Activated CD4-positive, alpha-beta T cell treated with anti-CD3 and anti-CD28 coated beads for 48 hours (primary cell): ENCODE results near the gene VTI1A.
"Not testable (repeated sequence)": the region's sequence is repeated elsewhere in the genome, so short reads cannot be mapped to it uniquely, and the experiment has no call there.

Source experiments
- DNase-seq: peaks from one replicate; pipeline ENCODE4 v3.0.0-alpha.2; 2020

VTI1A gene

DNA sequence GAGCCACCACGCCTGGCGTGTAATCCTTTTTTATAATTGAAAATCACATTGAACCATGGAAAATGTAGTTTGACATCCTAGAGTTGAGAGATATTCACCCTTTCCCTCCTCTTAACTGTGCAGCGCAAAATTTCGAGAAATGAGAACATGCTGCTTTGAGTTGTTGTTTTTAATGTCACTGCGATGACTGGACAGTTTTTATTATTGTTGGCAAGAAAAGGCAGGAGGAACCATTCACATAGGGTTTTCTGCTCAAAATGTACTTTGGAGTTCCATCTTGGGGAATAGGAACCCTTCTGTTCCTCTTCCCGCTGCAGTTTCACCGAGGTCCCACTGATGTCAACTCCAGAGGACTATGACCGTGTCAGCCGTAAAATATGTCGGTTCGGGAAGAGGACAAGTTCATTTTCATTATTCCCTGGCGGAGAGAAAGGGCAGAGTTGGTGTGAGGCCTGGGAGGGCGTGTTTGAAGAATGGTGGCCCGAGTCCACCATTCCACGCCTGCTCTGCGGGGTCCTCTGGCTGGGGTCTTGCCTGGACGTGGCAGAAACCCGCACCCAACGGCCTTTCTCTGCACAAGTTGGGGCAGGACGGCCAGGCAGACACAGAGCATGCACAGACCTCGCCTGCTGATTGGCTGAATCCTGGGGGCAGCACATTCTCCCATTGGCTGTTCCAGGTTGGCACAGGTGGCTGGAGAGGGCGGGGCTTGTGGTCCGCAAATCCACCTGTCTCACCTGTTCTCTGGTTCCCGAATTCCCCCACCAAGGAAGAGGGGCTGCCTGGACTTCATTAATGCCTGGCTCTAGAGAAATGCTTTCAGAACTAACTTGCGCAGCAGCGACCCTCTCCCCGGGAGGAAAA lies 397.9 kb downstream of the VTI1A start:
- DNase-seq: no peak

DNA sequence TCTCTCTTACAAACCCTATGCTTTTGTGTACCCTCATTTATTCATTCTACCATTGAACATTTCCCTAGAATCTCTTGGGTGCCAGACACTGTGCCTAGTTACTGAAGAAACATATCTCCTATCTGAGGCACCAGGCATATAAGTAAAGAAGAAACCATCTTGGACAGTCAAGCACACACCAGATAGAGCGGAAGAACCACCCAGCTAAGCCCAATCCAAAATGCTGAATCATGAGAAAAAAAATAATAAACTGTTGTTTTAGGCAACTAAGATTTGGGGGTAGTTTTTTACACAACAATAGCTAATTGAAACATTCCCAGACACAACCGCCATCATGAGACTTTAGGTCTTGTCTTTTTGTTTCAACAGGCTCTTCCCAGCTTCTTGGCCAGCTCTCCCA lies 400.8 kb downstream of the VTI1A start:
- no peak for DNase-seq

DNA sequence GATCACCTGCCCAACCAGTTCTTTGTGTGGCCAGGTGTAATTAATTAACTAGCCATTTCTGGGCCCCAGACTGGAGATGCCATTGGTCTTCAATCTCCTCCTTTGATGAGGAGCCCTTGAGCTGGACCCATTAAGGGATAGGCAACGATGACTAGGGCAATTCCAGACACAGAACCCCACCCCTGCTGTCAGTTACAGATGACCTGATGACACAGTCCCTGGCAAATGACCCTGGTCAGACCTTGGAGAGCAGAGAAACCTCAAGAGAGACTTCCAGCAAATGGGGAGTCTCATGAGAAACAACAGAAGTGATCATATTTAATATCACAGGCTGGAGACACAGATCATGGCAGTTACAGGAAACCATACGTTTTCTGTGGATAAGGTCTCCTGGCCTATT lies 401.2 kb downstream of the VTI1A start:
- no peak for DNase-seq

DNA sequence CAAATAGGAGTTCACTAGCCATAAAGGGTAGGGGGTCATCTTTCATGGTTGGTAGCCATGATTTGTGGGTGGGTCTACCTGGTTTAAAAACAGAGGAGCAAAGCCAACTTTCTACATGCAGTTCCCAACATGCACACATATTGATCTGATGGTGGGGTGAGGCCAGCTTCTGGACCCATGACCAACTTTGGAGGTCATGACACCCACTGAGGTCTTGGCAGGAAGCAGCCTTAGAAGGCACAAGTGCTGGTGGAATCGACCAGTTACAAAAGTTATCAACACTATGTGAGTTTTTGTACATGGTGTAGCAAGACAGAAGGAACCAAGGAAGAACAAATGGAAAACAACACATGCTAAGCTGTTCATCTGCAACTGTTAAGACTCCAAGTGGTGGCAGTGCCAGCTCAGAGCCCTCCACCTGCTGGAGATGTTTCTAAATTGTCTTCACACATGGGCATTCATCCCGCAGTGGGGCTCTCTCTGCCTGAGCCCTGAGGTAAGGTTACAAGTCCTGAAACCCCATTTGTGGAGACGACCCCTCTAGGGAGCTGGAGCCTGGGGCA lies 401.9 kb downstream of the VTI1A start:
- no peak for DNase-seq

DNA sequence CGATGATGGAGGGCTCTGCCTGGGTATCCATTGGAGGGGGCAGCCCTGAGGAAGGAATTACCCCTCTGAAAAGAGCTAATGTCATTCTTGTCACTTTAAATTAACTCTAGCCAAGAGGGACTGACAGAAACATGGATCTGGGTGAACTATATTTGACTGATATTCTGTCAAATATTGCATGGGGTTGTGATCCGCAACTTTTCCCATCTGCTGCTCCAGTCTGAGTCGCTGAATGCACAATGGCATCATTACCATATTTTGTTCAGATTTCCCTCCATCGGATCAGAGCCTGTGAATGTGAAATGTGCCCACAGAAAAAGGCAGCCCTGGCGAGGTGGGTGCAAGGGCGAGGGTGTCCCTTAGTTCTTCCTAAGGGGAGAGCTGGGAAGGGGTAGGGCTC lies 402.5 kb downstream of the VTI1A start:
- DNase-seq: no peak

DNA sequence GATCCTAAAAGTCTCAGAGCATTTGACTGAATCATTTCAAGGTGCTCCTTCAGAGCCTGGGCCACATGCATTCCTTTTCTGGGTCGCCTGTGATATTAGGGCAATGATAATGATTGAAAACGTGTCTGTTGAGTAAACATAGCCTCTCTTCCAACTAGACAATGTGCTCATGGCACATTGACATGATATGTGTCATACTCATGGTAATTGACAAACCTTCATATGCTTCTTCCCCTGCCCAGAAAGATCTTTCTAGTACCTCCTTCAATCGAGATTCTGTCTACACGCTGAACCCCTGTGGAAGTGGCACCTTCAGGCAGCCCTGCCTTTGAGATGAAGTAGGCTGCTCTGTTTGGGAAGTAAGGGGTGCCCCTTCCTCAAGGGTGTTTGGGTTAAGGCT lies 404.2 kb downstream of the VTI1A start:
- DNase-seq: no peak

DNA sequence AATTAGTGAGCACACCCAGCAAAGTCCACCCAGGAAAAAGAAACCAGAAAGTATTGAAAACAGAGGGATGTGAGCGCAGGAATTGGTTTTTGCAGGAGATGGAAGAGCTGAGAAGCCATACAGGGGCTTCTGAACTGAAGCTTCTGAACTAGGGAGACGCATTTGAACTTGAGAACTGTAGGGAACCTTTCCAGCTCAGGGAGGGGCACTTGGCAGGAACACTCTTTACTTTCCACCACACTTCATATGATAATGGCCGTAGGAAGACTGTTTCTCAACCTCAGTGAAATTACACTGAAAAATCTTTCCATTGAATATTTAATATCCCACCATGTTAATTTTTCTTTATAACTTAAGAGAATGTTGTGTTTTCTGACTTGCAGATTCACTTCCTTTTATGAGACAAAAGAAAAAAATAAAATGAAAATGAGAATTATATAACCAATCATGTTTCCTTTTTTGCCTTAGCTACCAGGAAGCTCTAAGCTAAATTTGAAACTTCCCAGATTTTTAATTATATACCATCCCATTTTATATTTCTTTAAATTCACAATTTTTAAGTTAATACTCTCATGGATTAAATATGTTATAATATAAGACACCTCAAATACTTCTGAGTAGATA lies 404.7 kb downstream of the VTI1A start:
- no peak for DNase-seq

DNA sequence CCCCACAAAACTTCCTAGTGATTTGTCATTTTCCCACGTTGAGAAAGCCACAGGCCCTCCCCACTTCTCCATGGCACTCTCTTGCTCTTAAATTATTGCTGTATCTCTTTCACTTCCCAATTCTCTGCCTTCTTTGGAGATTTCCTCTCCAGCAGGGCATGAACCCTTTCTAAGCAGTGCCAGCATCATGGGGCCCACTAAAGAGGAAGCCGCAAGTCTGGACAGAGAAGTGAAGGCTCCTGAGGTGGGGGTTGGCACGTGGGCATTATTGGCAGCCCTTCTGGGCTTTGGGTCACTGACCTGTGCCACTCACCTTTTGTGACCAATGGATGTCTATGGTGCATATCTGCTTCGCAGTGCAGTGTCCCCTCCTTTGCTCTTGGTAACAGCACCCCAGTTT lies 405.3 kb downstream of the VTI1A start:
- no peak for DNase-seq

DNA sequence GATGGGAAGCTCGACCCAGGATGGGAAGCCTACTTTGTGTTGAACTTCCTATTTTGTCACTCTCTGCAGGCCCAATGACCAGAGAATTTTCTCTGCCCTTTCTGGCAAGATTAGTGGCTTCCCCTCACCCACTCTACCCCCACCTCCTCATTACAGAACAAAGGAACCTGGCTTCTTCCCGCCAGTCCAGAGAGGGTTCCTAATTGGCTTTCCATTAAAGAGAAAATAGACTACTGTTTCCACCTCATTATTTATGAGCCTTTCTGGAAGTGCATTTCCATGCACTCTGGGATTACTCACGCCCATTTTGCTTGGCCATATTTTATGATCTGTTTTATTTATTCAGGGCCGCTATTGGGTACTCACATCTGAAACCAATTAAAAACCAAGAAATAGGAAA lies 408.1 kb downstream of the VTI1A start:
- no peak for DNase-seq

DNA sequence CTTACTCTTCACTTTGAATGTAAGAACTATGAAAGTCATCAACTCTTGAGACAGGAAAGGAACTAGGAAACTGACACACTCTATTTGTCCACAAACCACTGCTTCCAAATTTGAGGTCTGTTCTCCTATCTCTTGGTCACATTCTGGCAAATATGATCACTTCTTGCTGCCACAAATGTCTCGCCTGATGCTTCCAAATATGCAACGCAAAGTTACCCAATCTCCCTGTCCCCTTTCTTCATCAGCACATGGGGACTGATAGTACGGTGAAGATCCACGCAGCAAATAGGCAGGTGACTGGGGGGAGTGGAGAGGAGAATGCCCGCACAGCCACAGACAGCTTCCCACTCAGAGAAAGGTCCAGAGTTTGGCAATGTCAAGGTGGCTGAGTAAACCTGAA lies 410.5 kb downstream of the VTI1A start:
- no peak for DNase-seq

DNA sequence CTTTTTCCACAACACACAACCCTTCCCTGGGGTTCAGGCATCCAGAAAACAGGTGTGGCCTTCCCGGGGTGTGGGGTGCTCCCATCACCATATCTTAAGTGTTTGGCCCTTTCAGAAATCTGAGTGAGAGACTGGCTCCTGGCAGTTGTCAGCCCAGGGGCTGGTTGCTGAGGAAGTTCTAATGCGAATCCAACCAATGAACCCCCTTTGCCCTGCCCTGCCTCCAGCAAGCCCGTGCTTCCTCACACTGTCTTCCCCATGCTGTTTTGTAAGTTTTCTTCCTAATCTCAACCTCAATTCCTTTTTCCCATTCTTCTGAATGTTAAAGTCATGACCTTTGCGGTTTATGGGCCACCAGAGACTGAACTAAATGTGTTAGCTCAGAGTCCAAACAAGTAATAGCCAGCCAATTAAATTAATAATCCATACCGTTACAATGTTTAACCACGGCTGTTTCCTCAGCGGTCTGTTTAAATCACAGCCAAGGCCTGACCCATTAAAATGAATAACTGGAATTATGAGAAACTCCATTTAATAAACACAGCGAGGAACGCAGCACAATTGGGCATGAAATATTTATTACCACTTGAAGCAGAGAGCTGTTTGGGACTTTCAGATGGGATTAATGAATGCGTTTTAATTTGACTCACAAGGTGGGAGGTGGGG lies 412.1 kb downstream of the VTI1A start:
- no peak for DNase-seq

DNA sequence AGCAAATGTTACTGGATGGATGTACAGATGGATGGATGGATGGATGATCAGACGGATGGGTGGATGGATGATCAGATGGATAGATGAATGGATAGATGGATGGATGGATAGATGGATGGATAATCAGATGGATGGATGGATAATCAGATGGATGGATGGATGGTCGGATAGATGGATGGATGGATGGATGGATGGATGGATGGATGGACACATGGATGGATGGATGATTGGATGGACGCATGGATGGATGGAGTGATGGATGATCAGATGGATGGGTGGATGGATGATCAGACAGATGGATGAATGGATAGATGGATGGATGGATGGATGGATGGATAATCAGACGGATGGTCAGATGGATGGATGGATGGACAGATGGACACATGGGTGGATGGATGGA lies 412.8 kb downstream of the VTI1A start:
- DNase-seq: no peak

DNA sequence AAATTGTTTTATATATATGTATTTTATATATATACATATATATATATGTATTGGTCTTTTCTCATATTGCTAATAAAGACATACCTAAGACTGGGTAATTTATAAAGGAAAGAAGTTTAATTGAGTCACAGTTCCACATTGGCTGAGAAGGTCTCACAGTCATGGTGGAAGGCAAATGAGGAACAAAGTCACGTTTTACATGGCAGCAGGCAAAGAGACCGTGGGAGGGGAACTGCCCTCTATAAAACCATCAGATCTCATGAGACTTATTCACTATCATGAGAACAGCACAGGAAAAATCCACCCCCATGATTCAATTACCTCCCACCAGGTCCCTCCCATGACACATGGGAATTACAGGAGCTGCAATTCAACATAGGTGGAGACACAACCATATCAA lies 416.4 kb downstream of the VTI1A start:
- not testable (repeated sequence) for DNase-seq
